Subcutaneous adipose tissue (tissue), 4 donors: ENCODE data around the gene ZFYVE26. TPM values are rescaled to one million over a fixed set of nuclear protein-coding genes. Genes with fewer than 3 reads are reported as not detected.

ENCODE experiments used
- CTCF ChIP-seq: fragments of 450-650 bp; IDR thresholded peaks from one replicate; pipeline ENCODE4 v1.5.1; 2016; ENCODE audit warnings: low read depth, mild to moderate bottlenecking, control low read depth, antibody characterized with exemption, moderate library complexity
- total RNA-seq, 4 donors: library from RNA; depleted of rRNA; stranded (reverse); fragments of >200 nt; gene quantifications; one replicate each; pipeline ENCODE4 v1.1.0, GENCODE V29; 2016

ZFYVE26 gene
- total RNA-seq, 4 donors from 2014 or later = 25.6 to 40.3 (median 35.4) TPM

GRCh38 chr14:67851785-67852410 lies 35.5 kb upstream of the ZFYVE26 start:
- TF ChIP-seq CTCF = no peak

DNA sequence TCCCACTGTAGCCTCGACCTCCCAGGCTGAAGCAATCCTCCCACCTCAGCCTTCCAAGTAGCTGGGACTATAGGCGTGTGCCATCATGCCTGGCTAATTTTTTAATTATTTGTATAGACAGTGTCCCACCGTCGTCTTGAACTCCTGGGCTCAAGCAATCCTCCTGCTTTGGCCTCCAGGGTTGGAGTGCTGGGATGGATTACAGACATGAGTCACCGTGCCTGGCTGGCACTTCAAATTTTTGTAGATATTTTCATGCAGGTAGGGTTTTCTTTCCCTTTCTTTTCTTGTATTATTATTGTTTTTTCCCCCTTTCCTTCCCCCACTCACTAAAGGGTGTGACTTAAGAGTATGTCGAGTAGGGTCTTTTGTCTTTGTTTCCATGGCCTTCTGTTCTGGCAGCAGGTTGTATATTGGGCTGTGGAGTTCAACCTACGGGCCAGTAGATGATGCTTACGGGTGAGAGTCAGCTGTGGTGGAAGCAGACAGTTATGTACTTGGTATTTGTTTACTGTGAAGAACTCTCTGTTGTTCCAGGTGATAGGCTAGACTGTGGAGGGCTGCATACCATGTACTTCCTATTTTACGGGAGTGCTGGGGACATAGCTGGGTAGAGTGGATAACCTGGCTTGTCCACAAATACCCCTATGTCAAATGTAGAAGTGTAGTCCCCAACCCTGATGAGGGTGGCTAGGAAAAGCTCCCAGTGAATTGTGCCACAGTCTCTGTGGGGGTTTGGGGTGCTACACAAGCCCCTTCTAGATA lies 33.9 kb upstream of the ZFYVE26 start:
- no peak for TF ChIP-seq CTCF

DNA sequence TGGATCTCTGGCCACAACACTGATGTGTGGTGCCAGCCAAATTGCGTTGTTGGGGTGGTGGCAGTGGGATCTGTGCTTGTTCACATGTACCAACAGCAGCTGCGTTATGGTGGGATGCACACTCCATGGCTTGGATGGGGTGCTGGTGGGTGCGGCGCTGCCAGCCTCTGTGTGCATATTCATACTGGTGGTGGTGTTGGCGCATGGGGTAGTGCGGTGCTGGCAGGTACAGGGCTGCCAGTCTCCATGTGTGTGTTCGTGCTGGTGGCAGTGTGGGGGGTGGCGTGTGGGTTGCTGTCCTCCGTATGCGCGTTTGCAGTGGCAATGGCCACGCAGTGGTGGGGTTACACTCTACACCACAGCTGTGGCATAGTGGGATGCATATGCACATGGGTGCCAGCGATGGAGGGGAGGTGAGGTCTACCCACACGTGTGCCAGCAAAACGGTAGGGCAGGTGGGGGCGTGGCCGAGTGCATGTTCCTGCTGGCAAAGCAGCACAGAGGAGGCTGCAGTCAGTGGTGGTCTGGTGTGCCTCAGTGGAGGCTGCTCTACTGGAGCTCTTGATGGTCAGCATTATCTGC lies 29.7 kb upstream of the ZFYVE26 start:
- TF ChIP-seq CTCF = no peak

- TF ChIP-seq CTCF = no peak
These were observed 20.7 kb upstream of the ZFYVE26 start for GRCh38 chr14:67837011-67837624.

GRCh38 chr14:67835596-67835995 lies 19.2 kb upstream of the ZFYVE26 start:
- no peak for TF ChIP-seq CTCF

DNA sequence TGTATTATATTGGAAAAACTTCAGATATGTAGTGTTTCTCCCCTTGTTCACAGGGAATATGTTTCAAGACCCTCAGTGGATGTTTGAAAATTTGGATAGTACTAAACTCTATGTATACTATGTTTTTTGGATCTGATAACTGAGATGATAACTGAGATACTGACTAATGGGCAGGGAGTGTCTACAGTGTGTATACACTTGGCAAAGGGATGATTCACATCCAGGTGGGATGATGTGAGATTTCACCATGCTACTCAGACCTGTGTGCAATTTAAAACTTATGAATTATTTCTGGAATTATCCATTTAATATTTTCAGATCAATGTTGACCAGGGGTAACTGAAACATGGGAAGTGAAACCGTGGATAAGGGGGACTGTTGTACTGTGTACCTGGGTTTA lies 17.0 kb upstream of the ZFYVE26 start:
- TF ChIP-seq CTCF = no peak

- no peak for TF ChIP-seq CTCF
These were observed 14.7 kb upstream of the ZFYVE26 start for GRCh38 chr14:67831113-67831512.
